Renal pelvis (tissue), 12 donors: ENCODE measurements around the gene ART1. TPM values are rescaled to one million over a fixed set of nuclear protein-coding genes. Genes with fewer than 3 reads are reported as not detected.
"Not testable (repeated sequence)": the region's sequence is repeated elsewhere in the genome, so short reads cannot be mapped to it uniquely, and the experiment has no call there.

ENCODE experiments used
- DNase-seq: peaks from one replicate; pipeline ENCODE4 v3.0.0-alpha.2; 2013
- long read RNA-seq, 16 experiments: transcript quantifications; one replicate each; lab custom pipeline, GENCODE V29; 2026
- polyA plus RNA-seq, 3 donors: library from polyadenylated mRNA; unstranded; fragments of 120-200 nt; gene quantifications; one replicate each; pipeline ENCODE4 v1.2.1, GENCODE V29; 2013; ENCODE audit not compliant: insufficient read length in 3 of 3

Gene ART1, protein sequence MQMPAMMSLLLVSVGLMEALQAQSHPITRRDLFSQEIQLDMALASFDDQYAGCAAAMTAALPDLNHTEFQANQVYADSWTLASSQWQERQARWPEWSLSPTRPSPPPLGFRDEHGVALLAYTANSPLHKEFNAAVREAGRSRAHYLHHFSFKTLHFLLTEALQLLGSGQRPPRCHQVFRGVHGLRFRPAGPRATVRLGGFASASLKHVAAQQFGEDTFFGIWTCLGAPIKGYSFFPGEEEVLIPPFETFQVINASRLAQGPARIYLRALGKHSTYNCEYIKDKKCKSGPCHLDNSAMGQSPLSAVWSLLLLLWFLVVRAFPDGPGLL
- polyA plus RNA-seq, result not detected
- long read RNA-seq, donor 1, result 0 reads
- long read RNA-seq, donor 2, result 0 reads
- long read RNA-seq, donor 3, result 0 reads
- long read RNA-seq, donor 4, result 0 reads
- long read RNA-seq, donor 5, result 0 reads
- long read RNA-seq, donor 6, result 0 reads
- long read RNA-seq, donor 7, result 0 reads
- long read RNA-seq, donor 8, result 0 reads
- long read RNA-seq, donor 9, result 0 reads
- long read RNA-seq, donor 10, result 0 reads
- long read RNA-seq, donor 11, result 0 reads
- long read RNA-seq, donor 12, result 0 reads
- long read RNA-seq, donor 13, result 0 reads
- long read RNA-seq, donor 14, result 0 reads
- long read RNA-seq, donor 15, result 0 reads
- long read RNA-seq, donor 16, result 0 reads

DNA sequence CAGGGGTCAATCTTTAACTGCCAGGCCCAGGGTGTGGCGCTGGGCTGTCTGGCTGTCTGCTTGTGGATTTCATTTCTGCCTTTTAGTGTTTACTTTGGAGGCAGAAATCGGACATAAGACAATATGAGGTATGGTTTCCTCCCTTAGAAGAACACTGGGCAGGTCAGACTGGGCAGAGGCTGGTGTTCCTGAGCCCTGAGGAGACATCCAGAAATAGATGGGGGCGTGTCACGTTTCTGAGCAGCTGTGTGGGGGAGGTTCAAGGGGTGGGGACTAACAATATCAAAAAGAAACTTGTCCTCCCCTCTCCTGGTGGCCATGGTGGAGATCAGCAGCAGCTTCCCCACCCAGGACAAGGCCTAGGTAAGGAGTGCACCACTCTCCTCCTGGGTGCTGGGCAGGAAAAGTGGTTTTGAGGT, at the start of gene ART1:
TSS of gene ART1 (plus strand) at position 312 of the 419 bp plus-strand sequence. CDS start 14,086 bp downstream, outside the sequence.
- no peak for DNase-seq

GRCh38 chr11:3597743-3598142, 47.2 kb upstream of the ART1 start:
- not testable (repeated sequence) for DNase-seq

DNA sequence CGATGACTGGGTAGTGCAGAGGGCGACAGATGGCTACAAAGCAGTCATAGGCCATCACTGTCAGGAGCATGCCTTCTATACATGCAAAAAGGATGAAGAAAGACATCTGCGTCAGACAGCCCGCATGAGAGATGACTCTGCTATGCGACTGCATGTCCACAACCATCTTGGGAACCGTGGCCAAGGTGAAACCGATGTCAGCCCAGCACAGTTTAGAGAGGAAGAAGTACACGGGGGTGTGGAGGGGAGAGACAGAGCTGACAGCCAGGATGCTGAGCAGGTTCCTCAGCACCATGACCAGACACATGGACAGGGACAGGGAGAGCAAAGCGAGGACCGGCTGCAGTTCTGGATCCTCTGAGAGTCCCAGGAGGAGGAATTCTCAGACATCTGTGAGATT, 44.7 kb upstream of the ART1 start:
- DNase-seq, result not testable (repeated sequence)

DNA sequence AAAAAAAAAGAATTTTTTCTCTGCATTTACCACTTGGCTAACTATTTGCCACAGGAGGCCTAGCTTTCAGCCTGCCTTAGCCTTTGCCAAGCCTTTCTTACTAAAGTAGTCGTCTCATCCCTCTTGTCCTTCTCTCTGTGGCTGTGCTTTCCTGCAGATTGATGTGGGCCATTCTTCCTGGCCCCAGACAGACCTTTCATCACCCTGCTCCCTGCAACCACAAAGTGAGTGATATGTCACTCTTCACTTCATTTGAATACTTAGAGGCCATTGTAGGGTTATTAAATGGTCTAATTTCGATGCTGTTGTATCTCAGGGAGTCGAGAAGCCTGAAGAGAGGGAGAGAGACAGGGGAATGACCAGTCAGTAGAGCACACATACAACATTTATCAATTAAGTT, 40.8 kb upstream of the ART1 start:
- no peak for DNase-seq

DNA sequence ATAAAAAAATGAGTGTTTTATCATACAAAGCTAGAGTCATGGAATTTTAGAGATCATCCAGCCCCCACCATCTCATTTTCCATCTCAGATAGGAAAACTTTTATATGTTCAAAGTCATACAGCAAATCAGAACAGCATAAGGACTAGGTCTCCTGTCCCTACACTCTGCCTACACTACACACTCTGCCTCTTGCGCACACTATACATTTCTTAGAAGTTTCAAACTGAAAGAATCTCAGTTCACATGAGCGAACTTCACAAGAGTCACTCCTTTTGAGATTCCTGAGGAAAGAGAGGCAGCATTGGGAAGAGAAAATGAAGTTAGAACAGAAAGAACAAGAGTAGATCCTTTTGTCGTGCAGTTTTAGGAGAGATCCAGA, 39.7 kb upstream of the ART1 start:
- DNase-seq, result no peak

GRCh38 chr11:3605771-3606203, 39.1 kb upstream of the ART1 start:
- no peak for DNase-seq

DNA sequence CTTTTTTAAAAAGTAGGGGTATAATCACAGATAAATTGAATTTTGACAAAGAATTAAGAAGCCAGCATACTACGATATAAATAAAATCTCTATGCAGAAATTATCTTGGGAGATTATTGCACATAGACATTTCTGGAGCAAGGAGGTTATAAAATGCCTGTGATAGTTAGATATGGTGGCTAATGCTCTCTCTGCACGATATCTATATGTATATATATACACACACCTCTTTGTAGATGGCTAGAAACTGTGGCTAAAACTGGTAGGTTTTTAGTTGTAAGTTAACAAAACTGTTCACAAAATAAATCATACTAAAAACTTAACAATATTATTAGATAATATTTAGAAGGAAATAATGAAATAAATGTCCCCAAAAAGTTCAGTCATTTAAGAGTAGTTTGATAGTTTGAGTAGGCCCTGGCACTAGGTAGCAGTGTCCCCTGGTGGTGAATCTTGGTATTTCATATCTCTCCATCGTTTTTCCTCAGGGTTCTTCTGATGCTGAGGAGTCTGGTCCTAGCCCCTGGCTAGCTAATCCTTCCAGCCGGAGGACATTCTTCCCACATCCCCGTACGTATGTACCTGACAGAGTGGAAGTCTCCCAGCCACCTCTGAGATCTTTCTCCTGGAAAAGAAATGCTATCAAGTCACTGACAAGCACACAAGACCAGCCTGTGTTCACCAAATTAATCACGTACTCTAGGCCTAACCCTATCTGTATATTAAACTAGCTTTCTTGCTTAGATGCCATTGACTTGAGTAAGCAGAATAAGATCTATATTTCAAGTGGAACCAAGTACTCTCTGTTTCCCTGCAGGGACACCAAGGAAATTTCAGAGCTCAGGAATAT, 35.3 kb upstream of the ART1 start:
- peak; percentile 35 for DNase-seq

GRCh38 chr11:3610846-3611245, 34.1 kb upstream of the ART1 start:
- no peak for DNase-seq

DNA sequence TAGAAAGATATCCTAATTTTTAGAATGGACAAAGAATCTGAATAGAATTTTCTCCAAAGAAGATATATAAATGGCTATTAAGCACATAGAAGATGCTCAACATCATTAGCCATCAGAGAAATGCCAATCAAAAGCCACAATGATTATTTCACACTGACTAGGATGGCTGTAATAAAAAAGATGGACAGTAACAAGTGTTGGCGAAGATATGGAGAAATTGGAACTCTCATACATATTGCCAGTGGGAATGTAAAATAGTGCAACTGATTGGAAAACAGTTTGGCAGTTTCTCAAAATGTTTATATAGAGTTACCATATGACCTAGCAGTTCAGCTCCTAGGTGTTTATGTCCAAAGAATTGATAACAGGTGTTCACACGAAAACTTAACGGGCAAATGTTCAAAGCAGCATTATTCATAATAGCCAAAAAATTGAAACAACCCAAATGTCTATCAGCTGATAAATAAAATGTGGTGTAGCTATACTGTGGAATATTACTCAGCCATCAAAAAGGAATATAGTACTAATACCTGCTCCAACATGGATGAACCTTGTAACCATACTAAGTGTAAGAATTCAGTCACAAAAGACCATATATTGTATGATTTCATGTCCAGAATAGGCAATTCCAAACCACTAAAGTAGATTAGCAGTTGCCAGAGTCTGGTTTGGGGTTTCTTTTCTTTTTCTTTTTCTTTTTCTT, 32.8 kb upstream of the ART1 start:
- DNase-seq, result no peak

DNA sequence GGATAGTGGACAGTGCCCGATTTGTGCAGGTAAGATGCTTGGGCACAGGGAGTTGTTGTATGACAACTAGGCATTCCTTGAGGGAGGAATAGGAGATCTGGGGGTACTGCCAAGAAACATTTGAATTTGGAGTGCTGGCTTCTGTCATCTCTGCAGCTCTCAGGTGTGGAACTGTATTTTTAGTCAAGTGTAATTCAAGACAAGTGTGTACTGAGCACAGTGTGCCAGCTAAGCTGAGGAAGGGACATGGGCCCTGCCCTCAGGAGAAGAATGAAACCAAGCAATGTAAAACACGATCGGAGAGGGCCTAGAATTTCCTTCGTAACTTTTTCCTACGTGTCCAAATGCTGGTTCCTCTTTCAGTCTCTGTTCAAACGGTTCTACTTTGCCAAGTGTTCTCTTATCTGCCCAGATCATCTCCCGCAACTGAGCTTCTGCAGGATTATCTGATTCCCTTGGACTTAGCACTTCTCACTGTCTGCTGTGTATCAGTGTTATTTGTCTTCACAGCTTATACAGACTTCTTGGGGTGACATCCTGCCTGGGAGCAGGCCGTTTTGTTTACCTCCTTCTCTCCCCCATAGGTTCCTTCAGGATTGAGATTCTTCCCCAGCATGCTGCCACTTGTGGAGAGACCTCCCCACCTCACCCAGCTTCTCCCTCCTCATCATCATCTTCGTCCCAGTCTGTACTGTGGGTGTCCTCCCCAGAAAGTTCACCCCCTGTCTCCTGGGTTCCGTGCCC, 30.8 kb upstream of the ART1 start:
- DNase-seq, result no peak

GRCh38 chr11:3614742-3615171, 30.2 kb upstream of the ART1 start:
- no peak for DNase-seq

- DNase-seq, result no peak
Observed at GRCh38 chr11:3615998-3616397, 28.9 kb upstream of the ART1 start.

DNA sequence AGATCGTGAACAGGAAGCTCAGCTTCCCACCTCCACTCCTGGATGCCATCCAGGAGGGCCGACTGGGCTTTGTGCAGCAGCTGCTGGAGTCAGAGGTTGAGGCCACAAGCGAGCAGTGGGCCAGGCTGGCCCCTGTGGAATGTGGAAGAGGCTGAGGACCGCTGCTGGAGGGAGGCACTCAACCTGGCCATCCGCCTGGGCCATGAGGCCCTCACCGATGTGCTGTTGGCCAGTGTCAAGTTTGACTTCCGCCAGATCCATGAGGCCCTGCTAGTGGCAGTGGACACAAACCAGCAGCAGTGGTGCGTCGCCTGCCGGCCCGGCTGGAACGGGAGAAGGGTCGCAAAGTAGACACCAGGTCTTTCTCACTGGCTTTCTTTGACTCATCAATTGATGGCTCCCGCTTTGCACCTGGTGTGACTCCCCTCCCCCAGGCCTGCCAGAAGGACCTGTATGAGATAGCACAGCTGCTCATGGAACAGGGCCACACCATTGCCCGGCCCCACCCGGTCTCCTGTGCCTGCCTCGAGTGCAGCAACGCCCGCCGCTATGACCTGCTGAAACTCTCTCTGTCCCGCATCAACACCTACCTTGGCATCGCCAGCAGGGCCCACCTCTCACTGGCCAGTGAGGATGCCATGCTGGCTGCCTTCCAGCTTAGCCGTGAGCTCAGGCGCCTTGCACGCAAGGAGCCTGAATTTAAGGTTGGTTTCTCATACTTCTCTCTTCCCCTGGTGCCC, 28.0 kb upstream of the ART1 start:
- DNase-seq, result no peak

GRCh38 chr11:3617990-3618389, 26.9 kb upstream of the ART1 start:
- DNase-seq, result no peak

- DNase-seq, result no peak
Observed at GRCh38 chr11:3622521-3622920, 22.4 kb upstream of the ART1 start.

GRCh38 chr11:3623121-3623520, 21.8 kb upstream of the ART1 start:
- DNase-seq, result no peak

GRCh38 chr11:3623767-3624458, 21.0 kb upstream of the ART1 start:
- no peak for DNase-seq

DNA sequence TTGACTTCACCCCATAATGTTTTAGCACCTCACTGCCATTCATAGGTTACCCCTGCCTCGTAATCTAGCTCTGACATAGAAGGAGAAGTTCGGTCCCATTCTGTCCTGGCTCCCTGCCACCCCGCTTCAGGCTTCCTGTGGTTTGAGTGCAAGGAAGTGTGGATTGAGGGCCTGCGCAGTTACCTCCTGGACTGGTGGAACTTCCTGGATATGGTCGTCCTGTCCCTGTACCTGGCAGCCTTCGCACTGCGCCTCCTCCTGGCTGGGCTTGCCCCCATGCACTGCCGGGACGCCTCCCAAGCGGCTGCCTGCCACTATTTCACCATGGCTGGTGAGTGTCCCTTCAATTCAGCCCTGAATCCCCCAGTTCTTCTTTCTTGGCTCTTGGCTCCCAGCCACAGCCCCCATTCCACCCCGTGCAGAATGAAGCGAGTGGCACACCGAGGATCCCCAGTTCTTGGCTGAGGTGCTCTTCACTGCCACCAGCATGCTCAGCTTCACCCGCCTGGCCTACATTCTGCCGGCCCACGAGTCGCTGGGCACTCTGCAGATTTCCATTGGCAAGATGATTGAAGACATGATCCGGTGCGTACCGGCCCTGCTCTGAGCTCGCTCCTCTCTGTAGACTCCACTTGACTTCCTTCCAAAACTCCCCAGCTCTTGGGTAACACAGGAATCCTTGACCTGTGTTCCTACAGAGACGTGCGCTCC, 18.5 kb upstream of the ART1 start:
- DNase-seq, result no peak

DNA sequence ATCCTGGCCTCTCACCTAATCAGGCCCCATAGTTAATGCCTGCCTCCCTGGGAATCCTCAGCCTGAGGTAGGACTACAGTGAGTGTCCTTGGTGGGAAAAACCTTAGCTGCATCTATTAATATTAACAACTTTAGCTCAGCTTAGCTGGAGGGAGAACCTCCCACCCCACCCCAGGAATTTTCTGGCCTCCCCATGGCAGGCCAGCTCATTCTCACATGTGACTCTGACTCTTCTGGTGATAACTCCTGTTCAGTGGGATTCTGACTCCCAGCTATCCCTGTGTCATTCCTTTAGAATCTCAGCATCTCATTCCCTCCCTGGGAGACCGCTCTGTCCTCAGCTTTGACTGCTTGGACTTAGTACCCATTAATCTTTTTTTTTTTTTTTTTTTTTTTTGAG, 17.6 kb upstream of the ART1 start:
- no peak for DNase-seq
